OCI-LY1 (cell line): ENCODE measurements around the gene HORMAD2.

ENCODE experiments used
- H2AFZ ChIP-seq: fragments of 200-600 bp; sonication (generic), shearing (Covaris generic); 2 replicates; pipeline ENCODE4 v1.6.0; 2014; ENCODE audit warnings: antibody characterized with exemption, mild to moderate bottlenecking, low read length
- H3F3A ChIP-seq: fragments of 200-600 bp; sonication (generic), shearing (Covaris generic); 2 replicates; pipeline ENCODE4 v1.6.0; 2014; ENCODE audit warnings: mild to moderate bottlenecking, antibody characterized with exemption, low read length, moderate library complexity; ENCODE audit not compliant: insufficient read depth
- H3K27ac ChIP-seq: fragments of 200-600 bp; sonication (generic); 2 replicates; pipeline ENCODE4 v1.5.1; 2014; ENCODE audit warnings: low read length, mixed run types, mild to moderate bottlenecking, low read depth; ENCODE audit not compliant: poor library complexity, severe bottlenecking
- H3K27me3 ChIP-seq: fragments of 200-600 bp; sonication (generic); 2 replicates; pipeline ENCODE4 v1.6.0; 2014; ENCODE audit warnings: antibody characterized with exemption, mild to moderate bottlenecking, low read length, moderate library complexity; ENCODE audit not compliant: insufficient read depth
- H3K36me3 ChIP-seq: fragments of 200-600 bp; sonication (generic); 2 replicates; pipeline ENCODE4 v1.6.1; 2014; ENCODE audit warnings: mild to moderate bottlenecking, antibody characterized with exemption, low read length, moderate library complexity, mixed read lengths; ENCODE audit not compliant: insufficient read depth
- H3K4me1 ChIP-seq: fragments of 200-600 bp; sonication (generic); 2 replicates; pipeline ENCODE4 v1.5.1; 2014; ENCODE audit warnings: mild to moderate bottlenecking, low read length, moderate library complexity; ENCODE audit not compliant: insufficient read depth, severe bottlenecking
- H3K4me2 ChIP-seq: fragments of 200-600 bp; sonication (generic), shearing (Covaris generic); 2 replicates; pipeline ENCODE4 v1.6.1; 2014; ENCODE audit warnings: low read length
- H3K4me3 ChIP-seq: fragments of 200-600 bp; sonication (generic); 2 replicates; pipeline ENCODE4 v1.5.1; 2014; ENCODE audit warnings: low read length, low read depth, mild to moderate bottlenecking, mixed read lengths; ENCODE audit not compliant: poor library complexity, severe bottlenecking
- H3K79me2 ChIP-seq: fragments of 200-600 bp; shearing (Covaris generic); 2 replicates; pipeline ENCODE4 v1.6.1; 2016; ENCODE audit warnings: mixed run types, low read length, mixed read lengths; ENCODE audit not compliant: insufficient read depth
- H3K9ac ChIP-seq: fragments of 200-600 bp; sonication (generic), shearing (Covaris generic); 2 replicates; pipeline ENCODE4 v1.6.1; 2014; ENCODE audit warnings: mild to moderate bottlenecking, low read length, mixed read lengths
- H3K9me2 ChIP-seq: fragments of 200-600 bp; sonication (generic), shearing (Covaris generic); 2 replicates; pipeline ENCODE4 v1.6.1; 2014; ENCODE audit warnings: low read depth, mild to moderate bottlenecking, low read length, mixed read lengths
- H3K9me3 ChIP-seq: fragments of 200-600 bp; shearing (Covaris generic); 2 replicates; pipeline ENCODE4 v1.6.1; 2014; ENCODE audit warnings: low read length, mixed read lengths
- H4K20me1 ChIP-seq: fragments of 200-600 bp; sonication (generic), shearing (Covaris generic); 2 replicates; pipeline ENCODE4 v1.6.0; 2016; ENCODE audit warnings: mild to moderate bottlenecking, low read length; ENCODE audit not compliant: insufficient read depth
- EZH2 ChIP-seq: fragments of 200-600 bp; sonication (generic), shearing (Covaris generic); IDR thresholded peaks from 2 replicates; pipeline ENCODE4 v1.8.0; 2017; ENCODE audit warnings: borderline replicate concordance, mixed run types, mild to moderate bottlenecking, antibody characterized with exemption, low read length, moderate library complexity, mixed read lengths
- TF ChIP-seq, protein P1 (sequence below): fragments of 200-600 bp; sonication (generic), shearing (Covaris generic); IDR thresholded peaks from 2 replicates; pipeline ENCODE4 v1.5.1; 2017; ENCODE audit warnings: mild to moderate bottlenecking, antibody characterized with exemption, low read length, moderate library complexity, mixed read lengths

HORMAD2 gene

DNA sequence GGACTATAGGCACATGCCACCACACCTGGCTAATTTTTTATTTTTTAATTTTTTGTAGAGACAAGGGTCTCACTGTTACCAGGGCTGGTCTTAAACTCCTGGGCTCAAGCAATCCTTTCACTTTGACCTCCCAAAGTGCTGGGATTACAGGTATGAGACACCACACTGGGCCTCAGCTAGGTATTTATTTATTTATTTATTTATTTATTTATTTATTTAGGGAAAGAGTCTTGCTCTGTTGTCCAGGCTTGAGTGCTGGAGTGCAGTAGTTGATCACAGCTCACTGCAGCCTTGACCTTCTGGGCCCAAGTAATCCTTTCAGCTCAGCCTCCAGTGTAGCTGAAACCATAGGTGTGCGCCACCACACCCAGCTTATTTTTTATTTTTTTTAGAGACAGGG, 43.2 kb downstream of the HORMAD2 start:
- Histone ChIP-seq H4K20me1 (no peaks in the 10 kb centered on the region), H3K27me3 (0 out of 2 replicates have a peak, but pooled peaks cover 3% of the 10 kb centered on the region), H3F3A (no peaks in the 10 kb centered on the region), H3K79me2 (no peaks in the 10 kb centered on the region), H3K27ac (no peak overlapping the region), H3K9me2 (no peaks in the 10 kb centered on the region), H3K9me3 (no peaks in the 10 kb centered on the region), H3K4me2 (no peak overlapping the region), H3K36me3 (no peaks in the 10 kb centered on the region), H3K4me3 (no peak overlapping the region), H3K9ac (no peak overlapping the region), H2AFZ (no peak overlapping the region), H3K4me1 (no peaks in the 10 kb centered on the region)
- TF ChIP-seq, protein P1, sequence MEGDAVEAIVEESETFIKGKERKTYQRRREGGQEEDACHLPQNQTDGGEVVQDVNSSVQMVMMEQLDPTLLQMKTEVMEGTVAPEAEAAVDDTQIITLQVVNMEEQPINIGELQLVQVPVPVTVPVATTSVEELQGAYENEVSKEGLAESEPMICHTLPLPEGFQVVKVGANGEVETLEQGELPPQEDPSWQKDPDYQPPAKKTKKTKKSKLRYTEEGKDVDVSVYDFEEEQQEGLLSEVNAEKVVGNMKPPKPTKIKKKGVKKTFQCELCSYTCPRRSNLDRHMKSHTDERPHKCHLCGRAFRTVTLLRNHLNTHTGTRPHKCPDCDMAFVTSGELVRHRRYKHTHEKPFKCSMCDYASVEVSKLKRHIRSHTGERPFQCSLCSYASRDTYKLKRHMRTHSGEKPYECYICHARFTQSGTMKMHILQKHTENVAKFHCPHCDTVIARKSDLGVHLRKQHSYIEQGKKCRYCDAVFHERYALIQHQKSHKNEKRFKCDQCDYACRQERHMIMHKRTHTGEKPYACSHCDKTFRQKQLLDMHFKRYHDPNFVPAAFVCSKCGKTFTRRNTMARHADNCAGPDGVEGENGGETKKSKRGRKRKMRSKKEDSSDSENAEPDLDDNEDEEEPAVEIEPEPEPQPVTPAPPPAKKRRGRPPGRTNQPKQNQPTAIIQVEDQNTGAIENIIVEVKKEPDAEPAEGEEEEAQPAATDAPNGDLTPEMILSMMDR: no peak
- TF ChIP-seq EZH2: no peak

DNA sequence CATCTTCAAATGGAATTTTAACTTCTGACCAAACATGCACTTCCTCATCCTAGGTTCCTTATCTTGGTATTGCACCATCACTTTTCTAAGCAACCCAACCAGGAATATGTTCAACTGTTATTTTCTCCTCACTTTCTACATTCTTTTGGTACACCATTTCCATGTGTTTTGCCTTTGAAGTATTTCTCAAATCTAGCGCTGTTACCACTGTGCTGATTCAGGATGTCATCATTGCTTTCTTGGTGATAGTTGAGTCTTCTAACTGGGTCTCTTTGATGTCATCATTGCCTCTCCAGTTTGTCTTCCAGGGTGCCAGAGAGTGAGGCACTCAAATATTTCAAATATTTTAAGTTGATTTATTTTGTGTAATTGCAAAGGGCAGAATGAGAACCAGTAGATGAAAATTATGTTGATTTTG, 47.5 kb downstream of the HORMAD2 start:
- Histone ChIP-seq H3K79me2 (no peaks in the 10 kb centered on the region), H4K20me1 (no peaks in the 10 kb centered on the region), H3K4me3 (no peak overlapping the region), H3K36me3 (no peaks in the 10 kb centered on the region), H3K4me2 (no peak overlapping the region), H3K27ac (no peak overlapping the region), H2AFZ (no peak overlapping the region), H3K9me3 (no peaks in the 10 kb centered on the region), H3F3A (no peaks in the 10 kb centered on the region), H3K4me1 (no peaks in the 10 kb centered on the region), H3K9me2 (no peaks in the 10 kb centered on the region), H3K9ac (no peak overlapping the region), H3K27me3 (no peaks in the 10 kb centered on the region)
- TF ChIP-seq, protein P1: no peak
- TF ChIP-seq EZH2: no peak

DNA sequence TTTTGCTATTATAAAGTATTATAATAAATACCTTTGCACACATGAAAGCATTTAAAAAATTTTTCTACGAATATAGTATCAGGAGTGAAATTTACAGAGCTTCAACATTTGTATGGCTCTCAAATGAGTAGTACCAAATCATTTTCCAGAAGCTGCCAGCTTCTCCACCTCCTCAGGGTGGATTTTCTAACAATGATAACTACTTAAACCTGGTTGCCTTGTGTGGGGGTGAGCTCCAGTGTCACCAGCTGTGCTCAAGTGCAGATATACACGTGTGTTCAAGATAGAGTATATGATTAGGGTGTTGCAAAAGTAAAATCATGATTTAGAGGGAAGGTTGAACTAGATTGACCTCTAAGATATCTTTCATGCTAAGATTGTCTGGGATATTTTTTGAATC, 48.2 kb downstream of the HORMAD2 start:
- no peak overlapping the region for H3K9ac ChIP-seq
- H3K27me3 ChIP-seq: no peaks in the 10 kb centered on the region
- H3F3A ChIP-seq: no peaks in the 10 kb centered on the region
- no peak overlapping the region for H2AFZ ChIP-seq
- H3K9me2 ChIP-seq: no peaks in the 10 kb centered on the region
- no peaks in the 10 kb centered on the region for H3K36me3 ChIP-seq
- TF ChIP-seq, protein P1: no peak
- TF ChIP-seq EZH2: no peak
- H3K4me2 ChIP-seq: no peak overlapping the region
- no peak overlapping the region for H3K27ac ChIP-seq
- no peaks in the 10 kb centered on the region for H3K9me3 ChIP-seq
- H3K4me3 ChIP-seq: no peak overlapping the region
- H3K79me2 ChIP-seq: no peaks in the 10 kb centered on the region
- H3K4me1 ChIP-seq: no peaks in the 10 kb centered on the region
- no peaks in the 10 kb centered on the region for H4K20me1 ChIP-seq
